Lung (tissue), 12 donors: ENCODE results near the gene GATA3. TPM values are rescaled to one million over a fixed set of nuclear protein-coding genes. Genes with fewer than 3 reads are reported as not detected.

ENCODE experiments used
- ATAC-seq: fragments of 200-7000 bp; cut with Tn5 transposase; one replicate; pipeline ENCODE4 v1.9.1; 2020; ENCODE audit warnings: moderate number of reproducible peaks; ENCODE audit not compliant: insufficient read depth, low FRiP score
- DNase-seq, 3 donors: peaks; one replicate each; pipeline ENCODE4 v3.0.0-alpha.2; 2013 to 2017
- H3K27ac ChIP-seq, 2 donors: one replicate each; pipeline ENCODE4 v1.5.1; 2013; ENCODE audit warnings: mild to moderate bottlenecking in 2 of 2, moderate library complexity in 2 of 2, control low read depth in 1 of 2, inconsistent platforms in 1 of 2, low read depth in 1 of 2, low read length in 1 of 2
- H3K27me3 ChIP-seq, 3 donors: one replicate each; pipeline ENCODE4 v1.5.1; 2013; ENCODE audit warnings: low read length in 2 of 3; ENCODE audit not compliant: control insufficient read depth in 3 of 3, insufficient read depth in 3 of 3
- H3K36me3 ChIP-seq, 4 donors: one replicate each; pipeline ENCODE4 v1.5.1; 2013; ENCODE audit warnings: low read length in 4 of 4, mild to moderate bottlenecking in 1 of 4, moderate library complexity in 1 of 4; ENCODE audit not compliant: control insufficient read depth in 4 of 4, insufficient read depth in 4 of 4
- H3K4me1 ChIP-seq, 5 donors: one replicate each; pipeline ENCODE4 v1.5.1; 2013; ENCODE audit warnings: low read length in 5 of 5, mild to moderate bottlenecking in 2 of 5, moderate library complexity in 1 of 5; ENCODE audit not compliant: control insufficient read depth in 5 of 5, insufficient read depth in 5 of 5
- H3K4me3 ChIP-seq: one replicate; pipeline ENCODE4 v1.5.1; 2013; ENCODE audit warnings: mild to moderate bottlenecking, control low read depth, moderate library complexity
- H3K9ac ChIP-seq, 2 donors: one replicate each; pipeline ENCODE4 v1.5.1; 2013; ENCODE audit warnings: low read length in 2 of 2, control low read depth in 1 of 2; ENCODE audit not compliant: insufficient read depth in 1 of 2
- H3K9me3 ChIP-seq, 4 donors: one replicate each; pipeline ENCODE4 v1.5.1; 2013; ENCODE audit warnings: low read length in 3 of 4, mild to moderate bottlenecking in 1 of 4, moderate library complexity in 1 of 4; ENCODE audit not compliant: control insufficient read depth in 4 of 4, insufficient read depth in 3 of 4
- WGBS, 2 donors: extraction: QIAGEN DNeasy Blood & Tissue Kit; methylation state at CpG; one replicate each; pipeline ENCODE4 v1.1.7; 2013; 5-methylcytosine and 5-hydroxymethylcytosine counted together
- polyA plus RNA-seq, 2 donors: library from polyadenylated mRNA; stranded (reverse); fragments of 200-250 nt; gene quantifications; one replicate each; pipeline ENCODE4 v1.2.1, GENCODE V29; 2013
- total RNA-seq, 2 donors: library from RNA; depleted of rRNA in 1 of 2; stranded (reverse); fragments of >200 nt in 1 of 2; gene quantifications; one replicate each; pipeline ENCODE4 v1.2.1, GENCODE V29; 2014 to 2021
- TF ChIP-seq, protein P1 (sequence below): IDR thresholded peaks from 2 replicates; pipeline ENCODE4 v1.5.1; 2012; ENCODE audit warnings: mild to moderate bottlenecking; ENCODE audit errors: control extremely low read depth, extremely low read depth
- donor health status: control.
- donor health status: control.
- donor health status: Bipolar disorder and iron deficiency.
- donor health status: healthy.
- donor health status: DM: yes; HTN: yes; CAD: no.

The GATA3 gene
- total and polyA plus RNA-seq, 4 donors, result 0.94 to 3.4 (median 1.8) TPM

DNA sequence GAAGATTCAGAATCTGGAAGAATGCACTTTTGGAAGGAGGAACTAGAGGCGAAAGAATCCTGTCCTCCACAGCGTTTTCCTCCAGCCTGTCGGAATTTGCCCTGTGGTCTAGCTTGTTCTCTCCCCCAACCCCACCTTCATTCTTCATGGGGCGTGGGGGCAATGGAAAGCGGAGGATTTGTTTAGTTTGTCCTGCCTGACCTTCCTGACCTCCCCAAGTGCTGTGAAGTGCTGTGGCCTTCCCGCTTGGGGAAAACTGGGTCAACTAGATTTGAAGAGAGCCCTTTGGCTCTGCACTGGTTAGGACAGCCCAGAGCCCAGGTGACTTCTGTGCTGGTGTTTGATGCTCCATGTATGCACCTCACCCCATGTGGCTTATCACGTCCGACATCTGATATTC is 49.1 kb downstream of the GATA3 start:
- ATAC-seq (peak; percentile 6), DNase-seq (no peak)
- WGBS, 2 donors, result 68 to 83% methylated on average over 8 of the region's 8 CpGs
- TF ChIP-seq, protein P1, sequence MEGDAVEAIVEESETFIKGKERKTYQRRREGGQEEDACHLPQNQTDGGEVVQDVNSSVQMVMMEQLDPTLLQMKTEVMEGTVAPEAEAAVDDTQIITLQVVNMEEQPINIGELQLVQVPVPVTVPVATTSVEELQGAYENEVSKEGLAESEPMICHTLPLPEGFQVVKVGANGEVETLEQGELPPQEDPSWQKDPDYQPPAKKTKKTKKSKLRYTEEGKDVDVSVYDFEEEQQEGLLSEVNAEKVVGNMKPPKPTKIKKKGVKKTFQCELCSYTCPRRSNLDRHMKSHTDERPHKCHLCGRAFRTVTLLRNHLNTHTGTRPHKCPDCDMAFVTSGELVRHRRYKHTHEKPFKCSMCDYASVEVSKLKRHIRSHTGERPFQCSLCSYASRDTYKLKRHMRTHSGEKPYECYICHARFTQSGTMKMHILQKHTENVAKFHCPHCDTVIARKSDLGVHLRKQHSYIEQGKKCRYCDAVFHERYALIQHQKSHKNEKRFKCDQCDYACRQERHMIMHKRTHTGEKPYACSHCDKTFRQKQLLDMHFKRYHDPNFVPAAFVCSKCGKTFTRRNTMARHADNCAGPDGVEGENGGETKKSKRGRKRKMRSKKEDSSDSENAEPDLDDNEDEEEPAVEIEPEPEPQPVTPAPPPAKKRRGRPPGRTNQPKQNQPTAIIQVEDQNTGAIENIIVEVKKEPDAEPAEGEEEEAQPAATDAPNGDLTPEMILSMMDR, result no peak
- Histone ChIP-seq H3K9ac (no peak overlapping the region), H3K9me3 (peaks cover 0 to 3% (median 0%) of the 10 kb centered on the region in 4 donors), H3K4me3 (no peak overlapping the region), H3K27me3 (peaks cover 0 to 34% (median 17%) of the 10 kb centered on the region in 3 donors), H3K4me1 (peaks cover 0 to 4% (median 0%) of the 10 kb centered on the region in 5 donors), H3K27ac (no peak overlapping the region), H3K36me3 (no peaks in the 10 kb centered on the region)

DNA sequence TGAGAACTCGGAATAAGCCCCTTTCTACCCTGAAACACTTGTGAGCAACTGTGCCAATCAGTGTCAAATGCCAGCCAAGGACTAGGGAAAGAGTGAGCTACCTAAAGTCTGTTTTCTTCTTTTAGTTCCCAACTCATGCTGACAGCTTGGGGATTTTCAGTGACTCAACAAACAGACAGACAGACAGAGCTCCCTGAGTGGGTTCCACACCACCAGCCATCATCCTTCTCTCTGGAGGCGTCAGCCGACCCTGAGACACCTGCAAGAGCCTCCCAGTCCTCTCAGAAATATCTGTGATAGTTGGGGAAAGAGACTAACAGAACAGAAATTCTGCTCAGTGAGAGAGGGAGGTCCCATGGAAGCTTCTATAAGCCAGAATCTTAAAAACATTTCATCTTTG is 49.5 kb downstream of the GATA3 start:
- no peak overlapping the region for H3K27ac ChIP-seq
- no peak overlapping the region for H3K4me3 ChIP-seq
- peaks cover 0 to 34% (median 17%) of the 10 kb centered on the region in 3 donors for H3K27me3 ChIP-seq
- DNase-seq, result no peak
- H3K36me3 ChIP-seq, result no peaks in the 10 kb centered on the region
- H3K9me3 ChIP-seq, result peaks cover 0 to 3% (median 0%) of the 10 kb centered on the region in 4 donors
- H3K4me1 ChIP-seq, result peaks cover 0 to 4% (median 0%) of the 10 kb centered on the region in 5 donors
- ATAC-seq, result no peak
- H3K9ac ChIP-seq, result no peak overlapping the region
- 68 to 72% methylated on average over 3 of the region's 3 CpGs for WGBS, 2 donors
- TF ChIP-seq, protein P1, result no peak

DNA sequence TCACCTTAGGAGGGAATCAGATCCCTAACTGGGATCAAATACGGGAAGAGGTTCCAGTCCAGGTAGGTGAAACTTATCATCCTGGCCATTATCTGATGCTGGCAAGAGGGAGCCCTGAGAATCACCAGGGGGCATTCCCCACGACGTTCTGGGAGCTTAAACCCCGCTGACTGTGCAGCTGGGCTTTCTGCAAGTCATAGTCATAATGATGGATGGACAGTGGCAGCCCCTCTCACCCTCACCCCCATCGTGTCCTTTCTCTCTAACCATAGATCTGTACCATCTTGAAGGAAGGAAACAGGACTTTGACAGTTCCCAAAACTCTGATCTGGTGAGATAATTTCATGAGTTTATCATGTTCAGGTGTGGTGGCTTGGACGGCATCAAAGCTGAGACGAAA is 50.2 kb downstream of the GATA3 start:
- ATAC-seq, result no peak
- H3K27me3 ChIP-seq, result peaks cover 0 to 38% (median 17%) of the 10 kb centered on the region in 3 donors

More for the DNA sequence above, 50.2 kb downstream of the GATA3 start:
- H3K9ac ChIP-seq, result no peak overlapping the region
- WGBS, 2 donors, result 35 to 45% methylated on average over 7 of the region's 7 CpGs
- H3K9me3 ChIP-seq, result peaks cover 0 to 3% (median 0%) of the 10 kb centered on the region in 4 donors
- no peak for DNase-seq
- H3K36me3 ChIP-seq, result no peaks in the 10 kb centered on the region
- TF ChIP-seq, protein P1, result no peak
- no peak overlapping the region for H3K4me3 ChIP-seq
- peaks cover 0 to 4% (median 0%) of the 10 kb centered on the region in 5 donors for H3K4me1 ChIP-seq
- H3K27ac ChIP-seq, result no peak overlapping the region
